Ovary (tissue), 9 donors: Measurements from ENCODE around the gene OSGEP. TPM values are rescaled to one million over a fixed set of nuclear protein-coding genes. Genes with fewer than 3 reads are reported as not detected.

ENCODE experiments used
- DNase-seq, 5 donors: peaks; one replicate each; pipeline ENCODE4 v3.0.0-alpha.2; 2019 to 2020
- H3K27ac ChIP-seq, 2 donors: fragments of 200-600 bp; one replicate each; pipeline versions ENCODE4 v1.5.1 to v1.8.0; 2019 to 2022
- H3K27me3 ChIP-seq: fragments of 200-600 bp; one replicate; pipeline ENCODE4 v1.8.0; 2022
- H3K36me3 ChIP-seq: fragments of 200-600 bp; sonication (generic); one replicate; pipeline ENCODE4 v1.5.1; 2019
- H3K4me1 ChIP-seq: one replicate; pipeline ENCODE4 v1.8.1; 2013; ENCODE audit warnings: mild to moderate bottlenecking, moderate library complexity; ENCODE audit not compliant: insufficient read depth
- H3K4me3 ChIP-seq: fragments of 200-600 bp; sonication (generic); one replicate; pipeline ENCODE4 v1.5.1; 2017
- H3K9me3 ChIP-seq, 2 donors: fragments of 200-600 bp in 1 of 2; sonication (generic) in 1 of 2; one replicate each; pipeline versions ENCODE4 v1.5.1 to v1.8.1; 2013 to 2019; ENCODE audit warnings: mild to moderate bottlenecking in 1 of 2, moderate library complexity in 1 of 2
- CTCF ChIP-seq, 3 donors: fragments of 450-650 bp in 2 of 3; fragments of 200-600 bp in 1 of 3; IDR thresholded peaks; one replicate each; pipeline versions ENCODE4 v1.5.1 to v1.8.0; 2016 to 2022; ENCODE audit warnings: antibody characterized with exemption in 3 of 3, mild to moderate bottlenecking in 1 of 3
- EP300 ChIP-seq: sonication (generic); formaldehyde crosslinking; IDR thresholded peaks from one replicate; pipeline ENCODE4 v1.6.1; 2017; ENCODE audit warnings: antibody characterized with exemption
- POLR2A ChIP-seq: fragments of 450-650 bp; IDR thresholded peaks from one replicate; pipeline ENCODE4 v1.6.1; 2017; ENCODE audit warnings: antibody characterized with exemption, mild to moderate bottlenecking, moderate library complexity
- WGBS, 3 donors: extraction: QIAGEN DNeasy Blood & Tissue Kit in 1 of 3; methylation state at CpG; one replicate each; pipeline versions ENCODE4 v1.1.5 to v1.1.7; 2013 to 2017; 5-methylcytosine and 5-hydroxymethylcytosine counted together
- intact Hi-C, 4 donors: fragments of 100-400 bp; cut with DNase I; formaldehyde crosslinking; loops; one replicate each; pipeline versions ENCODE4 v1.11.0 to v1.15.1; 2022 to 2023
- polyA plus RNA-seq, 2 donors: library from polyadenylated mRNA; stranded (reverse); fragments of 200-250 nt in 1 of 2; fragments of 350-450 nt in 1 of 2; fragmentation: Illumina TruSeq in 1 of 2; extraction: RNeasy Lipid Tissue Mini Kit (QIAGEN cat#74804) in 1 of 2; gene quantifications; one replicate each; pipeline ENCODE4 v1.2.3, GENCODE V29; 2013 to 2014
- total RNA-seq, 7 donors: library from RNA; depleted of rRNA in 2 of 7; stranded (reverse); fragments of >200 nt in 2 of 7; fragmentation: NEBNext Ultra II Directional in 3 of 7; extraction: Animal tissue kit (Norgen Biotek cat#: 25700) in 3 of 7; gene quantifications; one replicate each; pipeline versions ENCODE4 v1.1.0 to v1.2.4, GENCODE V29; 2016 to 2023
- donor health status: DM: no; HTN: no; CAD: no; lungs with moderate emphysema.
- donor health status: DM: no; HTN: no; CAD: no.
- donor health status: Bipolar disorder and iron deficiency.
- donor health status: DM: yes; HTN: yes; CAD: no.
- donor health status: DM: no; HTN: no; CAD: no.
- donor health status: DM: yes; HTN: yes; CAD: no.

Gene OSGEP
- total and polyA plus RNA-seq, 9 donors: 31.8 to 68.8 (median 38.1) TPM

- no peak for DNase-seq
- Histone ChIP-seq H3K4me1 (peaks cover 2% of the 10 kb centered on the region), H3K4me3 (peak within 1 kb of the TSS; percentile 30)
Observed at GRCh38 chr14:20435582-20436362, 18.8 kb downstream of the OSGEP start, which contains the start of gene KLHL33. Gene KLHL33 (minus strand): TSS chr14:20436166. CDS start chr14:20435811, 355 bp downstream.

GRCh38 chr14:20434701-20435581 lies 19.7 kb downstream of the OSGEP start:
- Histone ChIP-seq H3K36me3 (no peaks in the 10 kb centered on the region), H3K9me3 (no peaks in the 10 kb centered on the region), H3K4me3 (peak overlapping the region; percentile 30), H3K4me1 (peaks cover 5% of the 10 kb centered on the region), H3K27me3 (no peaks in the 10 kb centered on the region), H3K27ac (peak overlapping the region; percentile 66 to 87)
- no peak for TF ChIP-seq EP300
- no peak for TF ChIP-seq CTCF (IDR thresholded peaks at IDR 0.05)
- no peak for TF ChIP-seq POLR2A
- WGBS, 3 donors: 8 to 15% (median 9%) methylated on average over 34 to 44 of the region's 44 CpGs
- peak; percentile 65 to 85 (median 83) for DNase-seq
- intact Hi-C loops: no loop called here

More at GRCh38 chr14:20435582-20436362, 18.8 kb downstream of the OSGEP start, which contains the start of gene KLHL33:
- Histone ChIP-seq H3K27ac (peak within 1 kb of the TSS; percentile 66 to 87), H3K9me3 (no peaks in the 10 kb centered on the region), H3K36me3 (no peaks in the 10 kb centered on the region), H3K27me3 (no peaks in the 10 kb centered on the region)
- TF ChIP-seq POLR2A (no peak), CTCF (IDR thresholded peaks at IDR 0.05) (no peak), EP300 (no peak)
- intact Hi-C loops: no loop called here
- WGBS, 3 donors: 70 to 76% (median 72%) methylated on average over 17 of the region's 17 CpGs

GRCh38 chr14:20429801-20430669 lies 24.6 kb downstream of the OSGEP start:
- intact Hi-C loops: no loop called here
- H3K36me3 ChIP-seq: no peaks in the 10 kb centered on the region
- TF ChIP-seq POLR2A (no peak), EP300 (no peak), CTCF (IDR thresholded peaks at IDR 0.05) (no peak)
- H3K9me3 ChIP-seq: no peaks in the 10 kb centered on the region
- peaks cover 6% of the 10 kb centered on the region for H3K4me1 ChIP-seq
- DNase-seq: peak in 3 of 5 donors; percentile 14 to 56 (median 37)
- no peak overlapping the region for H3K27ac ChIP-seq
- H3K4me3 ChIP-seq: no peak overlapping the region
- no peaks in the 10 kb centered on the region for H3K27me3 ChIP-seq
- WGBS, 3 donors: 60 to 67% (median 66%) methylated on average over 30 of the region's 30 CpGs

GRCh38 chr14:20428802-20429201 lies 25.8 kb downstream of the OSGEP start:
- Histone ChIP-seq H3K27me3 (no peaks in the 10 kb centered on the region), H3K9me3 (no peaks in the 10 kb centered on the region), H3K27ac (no peak overlapping the region), H3K4me3 (no peak overlapping the region), H3K4me1 (peaks cover 3% of the 10 kb centered on the region), H3K36me3 (no peaks in the 10 kb centered on the region)
- no peak for DNase-seq
- TF ChIP-seq POLR2A: no peak
- no peak for TF ChIP-seq EP300
- no peak for TF ChIP-seq CTCF (IDR thresholded peaks at IDR 0.05)
- intact Hi-C loops: no loop called here
- WGBS, 3 donors: 47 to 59% (median 54%) methylated on average over 5 of the region's 5 CpGs
